Measurements from ENCODE around the gene WBP2.
A peak's percentile ranks its signal among the peaks of the same experiment; 100 is the strongest.

Gene WBP2

GRCh38 chr17:75855310-75856061, at the start of gene WBP2:
WBP2 (minus strand) TSS chr17:75855335; CDS start chr17:75855297, 38 bp downstream.
- in situ Hi-C loops (cut with HindIII; ENCODE audit: low pct_unique_long_range_greater_than_20kb, low sequenced_read_pairs): no loop called here
- no peak for TF ChIP-seq JUND (IDR thresholded peaks at IDR 0.05; ENCODE audit: low read depth)

GRCh38 chr17:75902406-75902805, 47.3 kb upstream of the WBP2 start:
- DNase-seq (ENCODE audit: low read depth in 1 of 2, low spot score in 1 of 2): no peak
- TF ChIP-seq JUND (IDR thresholded peaks at IDR 0.05; ENCODE audit: low read depth): no peak
- in situ Hi-C loops (cut with HindIII; ENCODE audit: low pct_unique_long_range_greater_than_20kb, low sequenced_read_pairs): no loop called here

More at GRCh38 chr17:75855310-75856061, at the start of gene WBP2:
- peak; percentile 99 to 100 for DNase-seq (ENCODE audit: low read depth in 1 of 2, low spot score in 1 of 2)

GRCh38 chr17:75901727-75902126, 46.6 kb upstream of the WBP2 start:
- no peak for DNase-seq (ENCODE audit: low read depth in 1 of 2, low spot score in 1 of 2)
- in situ Hi-C loops (cut with HindIII; ENCODE audit: low pct_unique_long_range_greater_than_20kb, low sequenced_read_pairs): no loop called here
- TF ChIP-seq JUND (IDR thresholded peaks at IDR 0.05; ENCODE audit: low read depth): no peak

GRCh38 chr17:75900691-75901533, 45.8 kb upstream of the WBP2 start:
- DNase-seq (ENCODE audit: low read depth in 1 of 2, low spot score in 1 of 2): no peak
- TF ChIP-seq JUND (IDR thresholded peaks at IDR 0.05; ENCODE audit: low read depth): no peak
- in situ Hi-C loops (cut with HindIII; ENCODE audit: low pct_unique_long_range_greater_than_20kb, low sequenced_read_pairs): no loop called here

GRCh38 chr17:75899767-75900468, 44.8 kb upstream of the WBP2 start:
- DNase-seq (ENCODE audit: low read depth in 1 of 2, low spot score in 1 of 2): no peak
- TF ChIP-seq JUND (IDR thresholded peaks at IDR 0.05; ENCODE audit: low read depth): no peak
- in situ Hi-C loops (cut with HindIII; ENCODE audit: low pct_unique_long_range_greater_than_20kb, low sequenced_read_pairs): no loop called here

GRCh38 chr17:75899353-75899752, 44.2 kb upstream of the WBP2 start:
- no peak for DNase-seq (ENCODE audit: low read depth in 1 of 2, low spot score in 1 of 2)
- no peak for TF ChIP-seq JUND (IDR thresholded peaks at IDR 0.05; ENCODE audit: low read depth)
- in situ Hi-C loops (cut with HindIII; ENCODE audit: low pct_unique_long_range_greater_than_20kb, low sequenced_read_pairs): no loop called here

- in situ Hi-C loops (cut with HindIII; ENCODE audit: low pct_unique_long_range_greater_than_20kb, low sequenced_read_pairs): no loop called here
- no peak for TF ChIP-seq JUND (IDR thresholded peaks at IDR 0.05; ENCODE audit: low read depth)
- DNase-seq (ENCODE audit: low read depth in 1 of 2, low spot score in 1 of 2): no peak
Observed at GRCh38 chr17:75898791-75899190, 43.7 kb upstream of the WBP2 start.

GRCh38 chr17:75898065-75898464, 42.9 kb upstream of the WBP2 start:
- in situ Hi-C loops (cut with HindIII; ENCODE audit: low pct_unique_long_range_greater_than_20kb, low sequenced_read_pairs): no loop called here
- DNase-seq (ENCODE audit: low read depth in 1 of 2, low spot score in 1 of 2): no peak
- TF ChIP-seq JUND (IDR thresholded peaks at IDR 0.05; ENCODE audit: low read depth): no peak

GRCh38 chr17:75897160-75898019, 42.3 kb upstream of the WBP2 start:
- in situ Hi-C loops (cut with HindIII; ENCODE audit: low pct_unique_long_range_greater_than_20kb, low sequenced_read_pairs): no loop called here
- TF ChIP-seq JUND (IDR thresholded peaks at IDR 0.05; ENCODE audit: low read depth): no peak
- DNase-seq (ENCODE audit: low read depth in 1 of 2, low spot score in 1 of 2): no peak

- peak; percentile 89 to 90 for DNase-seq (ENCODE audit: low read depth in 1 of 2, low spot score in 1 of 2)
- in situ Hi-C loops (cut with HindIII; ENCODE audit: low pct_unique_long_range_greater_than_20kb, low sequenced_read_pairs): no loop called here
- TF ChIP-seq JUND (IDR thresholded peaks at IDR 0.05; ENCODE audit: low read depth): no peak
Observed at GRCh38 chr17:75896415-75897159, 41.5 kb upstream of the WBP2 start, which contains the start of gene TRIM65. TRIM65 (minus strand) TSS chr17:75896951; CDS start chr17:75896937, 14 bp downstream.

Measured in T47D (cell line).